K562 (cell line): ENCODE results near the gene SPPL3. TPM values are rescaled to one million over a fixed set of nuclear protein-coding genes. Genes with fewer than 3 reads are reported as not detected.

ENCODE experiments used
- ATAC-seq: fragments of 200-7000 bp; cut with Tn5 transposase; 3 replicates; pipeline ENCODE4 v1.9.1; 2020; ENCODE audit warnings: moderate library complexity
- BruUV-seq: library from RNA; stranded (reverse); fragments of 400-500 nt; replicated peaks from 2 replicates; lab custom pipeline; 2021; lab: Mats Ljungman, UMichigan
- CTCF ChIA-PET: fragments of 300-600 bp; formaldehyde crosslinking; extraction: SDS; loops from one replicate; lab custom pipeline; 2021; ENCODE audit warnings: low intra/inter-chr PET ratio; lab: Yijun Ruan, JAX
- POLR2A ChIA-PET: fragments of 300-600, 350-650 bp; sonication (Branson Sonifier 250); formaldehyde crosslinking; extraction: SDS; loops from one replicate; lab custom pipeline; 2021; ENCODE audit warnings: antibody characterized with exemption, inconsistent platforms; lab: Yijun Ruan, JAX
- DNase-seq, 4 experiments: peaks; one replicate each; pipeline versions ENCODE4 v3.0.0 to v3.0.0-alpha.2; 2011 to 2018; ENCODE audit warnings: low spot score in 3 of 4, mixed read lengths in 3 of 4; ENCODE audit errors: extremely low read depth in 1 of 4
- FAIRE-seq: peaks from 2 replicates; lab custom pipeline; 2011; peaks lifted over from hg19 to GRCh38; lab: Jason Lieb, UNC
- H2AFZ ChIP-seq: 2 replicates; pipeline ENCODE4 v1.6.0; 2011; ENCODE audit warnings: low read depth, low read length, control low read depth, inconsistent platforms
- H3K27ac ChIP-seq: fragments of 200-600 bp; 3 replicates; pipeline ENCODE4 v1.8.0; 2011; ENCODE audit warnings: low read depth, mild to moderate bottlenecking, control low read depth, inconsistent platforms, low read length, moderate library complexity, mixed read lengths; ENCODE audit errors: extremely low read depth
- H3K27me3 ChIP-seq, 2 experiments: fragments of 300-600 bp in 1 of 2; 2 replicates in 1 of 2; 3 replicates in 1 of 2; pipeline versions ENCODE4 v1.6.0 to v1.8.0; 2011; ENCODE audit warnings: inconsistent platforms in 2 of 2, low read length in 2 of 2, mild to moderate bottlenecking in 1 of 2, mixed read lengths in 1 of 2, moderate library complexity in 1 of 2; ENCODE audit not compliant: control insufficient read depth in 2 of 2, insufficient read depth in 2 of 2
- H3K36me3 ChIP-seq: fragments of 300-600 bp; 3 replicates; pipeline ENCODE4 v1.8.0; 2011; ENCODE audit warnings: mild to moderate bottlenecking, low read length, inconsistent platforms; ENCODE audit not compliant: control insufficient read depth, insufficient read depth
- H3K4me1 ChIP-seq, 2 experiments: fragments of 200-600 bp in 1 of 2; replicated peaks in 1 of 2; 2 replicates in 1 of 2; 3 replicates in 1 of 2; pipeline versions ENCODE4 v1.5.1 to v1.8.0; 2011; ENCODE audit warnings: inconsistent platforms in 2 of 2, low read length in 2 of 2, mild to moderate bottlenecking in 1 of 2, mixed read lengths in 1 of 2, moderate library complexity in 1 of 2; ENCODE audit not compliant: control insufficient read depth in 2 of 2, insufficient read depth in 2 of 2
- H3K4me2 ChIP-seq: 2 replicates; pipeline ENCODE4 v1.6.1; 2011; ENCODE audit warnings: low read length, control low read depth, inconsistent platforms, mixed read lengths; ENCODE audit not compliant: insufficient read depth
- H3K4me3 ChIP-seq: fragments of 200-600 bp; sonication (generic), shearing (Covaris generic); 2 replicates; pipeline ENCODE4 v1.5.1; 2016; ENCODE audit warnings: control low read depth, inconsistent platforms
- H3K79me2 ChIP-seq: fragments of 200-600 bp; 3 replicates; pipeline ENCODE4 v1.8.0; 2011; ENCODE audit warnings: low read length, inconsistent platforms; ENCODE audit not compliant: control insufficient read depth, insufficient read depth
- H3K9ac ChIP-seq, 2 experiments: 2 replicates each; pipeline versions ENCODE4 v1.6.0 to v1.6.1; 2011; ENCODE audit warnings: low read depth in 2 of 2, low read length in 2 of 2, control low read depth in 1 of 2, inconsistent platforms in 1 of 2, mild to moderate bottlenecking in 1 of 2, mixed read lengths in 1 of 2; ENCODE audit not compliant: insufficient read depth in 1 of 2
- H3K9me1 ChIP-seq: one replicate; pipeline ENCODE4 v1.6.0; 2011; ENCODE audit warnings: inconsistent platforms, mild to moderate bottlenecking, low read length, moderate library complexity; ENCODE audit not compliant: control insufficient read depth, insufficient read depth
- H3K9me3 ChIP-seq: replicated peaks from 2 replicates; pipeline ENCODE4 v1.5.1; 2011; ENCODE audit warnings: low read depth, low read length, inconsistent platforms; ENCODE audit not compliant: control insufficient read depth, insufficient read depth
- H4K20me1 ChIP-seq: replicated peaks from 2 replicates; pipeline ENCODE4 v1.6.1; 2011; ENCODE audit warnings: low read length, inconsistent platforms, mixed read lengths; ENCODE audit not compliant: control insufficient read depth, insufficient read depth
- ARNT ChIP-seq, 2 experiments: fragments of 450-650 bp; IDR thresholded peaks; 2 replicates each; pipeline ENCODE4 v1.6.1; 2016; ENCODE audit warnings: mild to moderate bottlenecking in 1 of 2
- CC2D1A ChIP-seq: fragments of 450-650 bp; IDR thresholded peaks from 2 replicates; pipeline ENCODE4 v1.6.1; 2017; ENCODE audit warnings: mild to moderate bottlenecking
- CREB1 ChIP-seq, 2 experiments: sonication (generic) in 1 of 2; formaldehyde crosslinking in 1 of 2; IDR thresholded peaks; 2 replicates each; pipeline versions ENCODE4 v1.6.1 to v1.8.0; 2012 to 2022; ENCODE audit warnings: inconsistent platforms in 1 of 2, mild to moderate bottlenecking in 1 of 2, missing genetic modification reagents in 1 of 2, moderate library complexity in 1 of 2
- DDX20 ChIP-seq: fragments of 450-650 bp; IDR thresholded peaks from 2 replicates; pipeline ENCODE4 v1.6.1; 2016; ENCODE audit warnings: missing genetic modification characterization, low read depth, mild to moderate bottlenecking, missing compliant biosample characterization, moderate library complexity
- HDAC8 ChIP-seq: fragments of 450-650 bp; IDR thresholded peaks from 2 replicates; pipeline ENCODE4 v1.6.1; 2016; ENCODE audit warnings: mild to moderate bottlenecking, missing genetic modification characterization, moderate library complexity, missing compliant biosample characterization
- MEF2A ChIP-seq: IDR thresholded peaks from 2 replicates; pipeline ENCODE4 v1.6.1; 2011; ENCODE audit warnings: low read depth, mild to moderate bottlenecking, low read length, moderate library complexity; ENCODE audit not compliant: control insufficient read depth
- MTA2 ChIP-seq: fragments of 450-650 bp; IDR thresholded peaks from 2 replicates; pipeline ENCODE4 v1.6.1; 2016; ENCODE audit warnings: low read depth
- NFRKB ChIP-seq: fragments of 450-650 bp; IDR thresholded peaks from 2 replicates; pipeline ENCODE4 v1.6.1; 2016; ENCODE audit warnings: low read depth
- TEAD4 ChIP-seq, 2 experiments: sonication (generic) in 1 of 2; formaldehyde crosslinking in 1 of 2; IDR thresholded peaks; 2 replicates each; pipeline versions ENCODE4 v1.6.1 to v1.8.0; 2012 to 2022; ENCODE audit warnings: borderline replicate concordance in 1 of 2, inconsistent platforms in 1 of 2, low read length in 1 of 2, mild to moderate bottlenecking in 1 of 2, missing genetic modification reagents in 1 of 2
- ZNF134 ChIP-seq: fragments of 250-450 bp; sonication (Bioruptor Pico); conservative IDR thresholded peaks from 2 replicates; pipeline ENCODE4 v1.4.0; 2020
- ZNF445 ChIP-seq: fragments of 250-450 bp; sonication (Bioruptor Pico); IDR thresholded peaks from 2 replicates; pipeline ENCODE4 v1.4.0; 2020; ENCODE audit warnings: low read depth, mild to moderate bottlenecking, moderate library complexity
- WGBS: fragments of 100-300 bp; shearing (Covaris generic); methylation state at CpG from one replicate; pipeline ENCODE4 v1.1.6; 2016; ENCODE audit warnings: low coverage, mixed read lengths; ENCODE audit not compliant: insufficient coverage; ENCODE audit errors: missing lambda C conversion rate; 5-methylcytosine and 5-hydroxymethylcytosine counted together
- in situ Hi-C: fragments of 300-500 bp; cut with MboI; formaldehyde crosslinking; loops from 4 replicates; pipeline ENCODE4 v1.15.0; 2018; ENCODE audit warnings: inconsistent platforms, mixed read lengths
- intact Hi-C: fragments of 100-400 bp; cut with micrococcal nuclease; formaldehyde crosslinking; loops from 2 replicates; pipeline ENCODE4 v1.14.2; 2022
- polyA plus RNA-seq, 8 experiments: library from polyadenylated mRNA; depleted of rRNA in 4 of 8; stranded (reverse) in 5 of 8; unstranded in 3 of 8; fragments of >200 nt; fragmentation: Nextera tagmentation in 2 of 8; fragmentation: Illumina TruSeq in 1 of 8; extraction: Ambion mirVana in 2 of 8; extraction: Trizol in 1 of 8; gene quantifications; 2 replicates each; pipeline versions ENCODE4 v1.2.1 to v1.2.3, GENCODE V29; 2011 to 2014; ENCODE audit warnings: inconsistent platforms in 1 of 8, missing spikeins in 1 of 8
- total RNA-seq, 7 experiments: library from RNA; depleted of rRNA in 6 of 7; stranded (reverse); fragments of >200 nt in 6 of 7; fragmentation: Illumina TruSeq in 2 of 7; extraction: Trizol in 2 of 7; gene quantifications; 2 replicates each; pipeline versions ENCODE4 v1.2.1 to v1.2.3, GENCODE V29; 2011 to 2021; ENCODE audit warnings: low replicate concordance in 1 of 7
- TF ChIP-seq, protein P1 (sequence below): sonication (generic); formaldehyde crosslinking; IDR thresholded peaks from 2 replicates; pipeline ENCODE4 v1.8.0; 2022; ENCODE audit warnings: missing genetic modification reagents, mild to moderate bottlenecking, moderate library complexity, borderline replicate concordance
- TF ChIP-seq, protein P2 (sequence below): fragments of 450-650 bp; conservative IDR thresholded peaks from 2 replicates; pipeline ENCODE4 v1.6.1; 2016; ENCODE audit warnings: missing genetic modification characterization, low read depth, mild to moderate bottlenecking, missing compliant biosample characterization, moderate library complexity

The SPPL3 gene
- total and polyA plus RNA-seq, 9 of the 15 experiments (the other 6 are each of a cell fraction or from before 2014, with no cell fraction given): 2.9 to 32.1 (median 7.1) TPM

DNA sequence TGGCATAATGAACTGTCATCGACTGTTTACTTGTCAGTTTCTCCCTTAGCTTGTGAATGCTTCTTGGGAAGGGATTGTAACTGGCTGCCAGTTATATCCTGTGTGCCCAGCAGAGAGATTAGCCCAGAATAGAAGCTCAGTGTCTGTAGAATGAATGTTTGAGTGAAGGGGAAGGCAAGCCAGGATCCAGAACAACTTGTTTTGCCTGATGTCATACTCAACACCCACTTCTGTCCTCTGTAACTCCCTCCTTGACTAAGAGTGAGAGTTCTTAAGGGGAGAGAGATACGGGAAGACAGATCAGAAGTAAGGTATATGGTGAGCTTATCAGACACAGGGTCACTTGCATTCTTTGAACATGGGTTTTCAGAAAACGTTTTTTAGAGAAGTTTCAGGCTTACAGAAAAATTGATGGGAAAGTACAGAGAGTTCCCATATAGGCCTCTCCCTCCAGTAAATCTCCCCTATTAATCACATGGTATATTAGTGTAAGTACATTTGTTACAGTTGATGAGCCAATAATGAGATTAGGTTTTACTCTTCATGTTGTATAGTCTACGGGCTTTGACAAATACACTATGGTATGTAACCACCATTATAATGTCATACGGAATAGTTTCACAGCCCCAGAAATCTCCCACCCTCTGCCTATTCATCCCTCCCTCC, 5.6 kb upstream of the SPPL3 start:
- FAIRE-seq: no peak
- no peak overlapping the region for H3K27ac ChIP-seq
- H3K4me2 ChIP-seq: no peak overlapping the region
- no peaks in the 10 kb centered on the region for H3K9me3 ChIP-seq
- H3K79me2 ChIP-seq: no peaks in the 10 kb centered on the region
- POLR2A ChIA-PET: interaction anchor here (0.6 to 1.2 kb wide), 5 partner anchors 10 to 709 kb away, joined by 3 to 4 read pairs (median 3); partner anchors contain the start of gene RPLP0
- no peaks in the 10 kb centered on the region for H3K36me3 ChIP-seq
- no peak overlapping the region for H3K4me3 ChIP-seq
- DNase-seq: no peak
- 0 out of 2 replicates have a peak overlapping the region, but pooled peaks have one; percentile 7 for H2AFZ ChIP-seq
- CTCF ChIA-PET: no interaction called here
- H3K4me1 ChIP-seq: peaks cover 3% of the 10 kb centered on the region in 2 experiments; a peak in 2 of 5 replicates
- no peak overlapping the region for H3K9ac ChIP-seq
- WGBS: 38% methylated on average over 5 of the region's 5 CpGs
- intact Hi-C loops: no loop called here
- no peaks in the 10 kb centered on the region for H4K20me1 ChIP-seq
- BruUV-seq: no TSS peak
- in situ Hi-C loops: no loop called here
- no peaks in the 10 kb centered on the region for H3K27me3 ChIP-seq
- no peaks in the 10 kb centered on the region for H3K9me1 ChIP-seq
- ATAC-seq: no peak; the same call in 2 of the 3 replicates
- TF ChIP-seq NFRKB (no peak), HDAC8 (tag) (no peak), CC2D1A (no peak), ZNF445 (no peak), ARNT (IDR thresholded peaks at IDR 0.05) (no peak), MEF2A (no peak), ZNF134 (CRISPR knock-in tag) (no peak), DDX20 (tag) (no peak), MTA2 (no peak), TEAD4 (IDR thresholded peaks at IDR 0.05; ENCODE audit: low read length) (no peak), TEAD4 (CRISPR knock-in tag; IDR thresholded peaks at IDR 0.05; ENCODE audit: borderline replicate concordance) (no peak), CREB1 (IDR thresholded peaks at IDR 0.05) (no peak), CREB1 (CRISPR knock-in tag; IDR thresholded peaks at IDR 0.05) (no peak)
- TF ChIP-seq, protein P1, sequence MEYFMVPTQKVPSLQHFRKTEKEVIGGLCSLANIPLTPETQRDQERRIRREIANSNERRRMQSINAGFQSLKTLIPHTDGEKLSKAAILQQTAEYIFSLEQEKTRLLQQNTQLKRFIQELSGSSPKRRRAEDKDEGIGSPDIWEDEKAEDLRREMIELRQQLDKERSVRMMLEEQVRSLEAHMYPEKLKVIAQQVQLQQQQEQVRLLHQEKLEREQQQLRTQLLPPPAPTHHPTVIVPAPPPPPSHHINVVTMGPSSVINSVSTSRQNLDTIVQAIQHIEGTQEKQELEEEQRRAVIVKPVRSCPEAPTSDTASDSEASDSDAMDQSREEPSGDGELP: no peak
- TF ChIP-seq, protein P2, sequence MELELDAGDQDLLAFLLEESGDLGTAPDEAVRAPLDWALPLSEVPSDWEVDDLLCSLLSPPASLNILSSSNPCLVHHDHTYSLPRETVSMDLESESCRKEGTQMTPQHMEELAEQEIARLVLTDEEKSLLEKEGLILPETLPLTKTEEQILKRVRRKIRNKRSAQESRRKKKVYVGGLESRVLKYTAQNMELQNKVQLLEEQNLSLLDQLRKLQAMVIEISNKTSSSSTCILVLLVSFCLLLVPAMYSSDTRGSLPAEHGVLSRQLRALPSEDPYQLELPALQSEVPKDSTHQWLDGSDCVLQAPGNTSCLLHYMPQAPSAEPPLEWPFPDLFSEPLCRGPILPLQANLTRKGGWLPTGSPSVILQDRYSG (tag): no peak
